Measurements from ENCODE around the gene MYBBP1A. TPM values are rescaled to one million over a fixed set of nuclear protein-coding genes. Genes with fewer than 3 reads are reported as not detected.
"Not testable (repeated sequence)": the region's sequence is repeated elsewhere in the genome, so short reads cannot be mapped to it uniquely, and the experiment has no call there.

The MYBBP1A gene
- total and polyA plus RNA-seq, 2 of the 13 experiments (the other 11 are each of a cell fraction or from before 2014, with no cell fraction given), result 18.6 to 54.8 TPM

DNA sequence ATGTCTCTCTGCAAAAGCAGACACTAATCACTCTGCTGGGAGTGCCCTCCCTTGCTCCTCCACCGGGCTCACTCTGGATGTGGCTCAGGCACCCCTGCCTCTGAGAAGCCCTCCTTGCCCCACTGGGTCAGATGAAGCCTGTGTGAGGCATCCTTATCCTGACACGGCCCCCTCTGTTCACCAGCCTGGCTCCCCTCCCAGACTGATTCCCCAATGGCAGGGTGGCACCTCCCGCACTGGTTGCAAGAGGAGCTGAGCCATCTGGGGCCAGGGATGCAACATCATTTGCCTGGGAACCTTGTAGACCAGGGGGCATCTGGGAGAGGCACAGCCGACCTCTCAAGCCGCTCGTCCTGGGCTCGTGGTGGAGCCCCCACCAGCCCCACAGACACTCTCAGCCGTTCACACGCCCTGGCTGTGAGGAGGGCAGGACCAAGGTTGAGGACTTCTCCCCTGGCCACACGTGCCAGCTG is 35.8 kb upstream of the MYBBP1A start (continued):
- TF ChIP-seq, protein P1, sequence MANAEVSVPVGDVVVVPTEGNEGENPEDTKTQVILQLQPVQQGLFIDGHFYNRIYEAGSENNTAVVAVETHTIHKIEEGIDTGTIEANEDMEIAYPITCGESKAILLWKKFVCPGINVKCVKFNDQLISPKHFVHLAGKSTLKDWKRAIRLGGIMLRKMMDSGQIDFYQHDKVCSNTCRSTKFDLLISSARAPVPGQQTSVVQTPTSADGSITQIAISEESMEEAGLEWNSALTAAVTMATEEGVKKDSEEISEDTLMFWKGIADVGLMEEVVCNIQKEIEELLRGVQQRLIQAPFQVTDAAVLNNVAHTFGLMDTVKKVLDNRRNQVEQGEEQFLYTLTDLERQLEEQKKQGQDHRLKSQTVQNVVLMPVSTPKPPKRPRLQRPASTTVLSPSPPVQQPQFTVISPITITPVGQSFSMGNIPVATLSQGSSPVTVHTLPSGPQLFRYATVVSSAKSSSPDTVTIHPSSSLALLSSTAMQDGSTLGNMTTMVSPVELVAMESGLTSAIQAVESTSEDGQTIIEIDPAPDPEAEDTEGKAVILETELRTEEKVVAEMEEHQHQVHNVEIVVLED (CRISPR knock-in tag; IDR thresholded peaks at IDR 0.05; ENCODE audit: borderline replicate concordance), result no peak
- TF ChIP-seq CENPBD1 (CRISPR knock-in tag; IDR thresholded peaks at IDR 0.05; ENCODE audit: borderline replicate concordance, low read depth) (no peak), YEATS2 (CRISPR knock-in tag; IDR thresholded peaks at IDR 0.05; ENCODE audit: borderline replicate concordance) (no peak), HOXA3 (CRISPR knock-in tag; IDR thresholded peaks at IDR 0.05) (no peak), AKAP8 (CRISPR knock-in tag; IDR thresholded peaks at IDR 0.05) (no peak), TCF7L2 (IDR thresholded peaks at IDR 0.05; ENCODE audit: low read depth, low read length) (no peak), SNAI1 (CRISPR knock-in tag; IDR thresholded peaks at IDR 0.05; ENCODE audit: borderline replicate concordance) (no peak), SP5 (CRISPR knock-in tag; IDR thresholded peaks at IDR 0.05; ENCODE audit: borderline replicate concordance, low read depth) (no peak), RFX3 (CRISPR knock-in tag; IDR thresholded peaks at IDR 0.05) (no peak), LCORL (IDR thresholded peaks at IDR 0.05) (no peak), LCORL (CRISPR knock-in tag; IDR thresholded peaks at IDR 0.05) (no peak)

- Histone ChIP-seq H3K4me1 (ENCODE audit: insufficient read depth, low read length) (peaks cover 23% of the 10 kb centered on the region), H3K27me3 (ENCODE audit: control insufficient read depth in 1 of 2, insufficient read depth in 2 of 2, low read length in 2 of 2) (peaks cover 2 to 12% of the 10 kb centered on the region in 2 experiments; a peak in 4 of 5 replicates)
- in situ Hi-C loops (cut with HindIII; ENCODE audit: extremely low pct_ligation_motif_present, low pct_unique_long_range_greater_than_20kb); H3K36me3 ChIP-seq (replicated peaks in 1 of 2; ENCODE audit: control insufficient read depth in 1 of 2, insufficient read depth in 2 of 2, low read length in 2 of 2); H3K9ac ChIP-seq (ENCODE audit: insufficient read depth, low read depth, low read length); BruUV-seq (replicated peaks); DNase-seq (ENCODE audit: low spot score); H3K4me3 ChIP-seq (replicated peaks in 1 of 3; ENCODE audit: insufficient read depth in 1 of 3, low read depth in 2 of 3, low read length in 3 of 3); intact Hi-C loops (cut with micrococcal nuclease; ENCODE audit: unreplicated experiment); H3K79me2 ChIP-seq (ENCODE audit: insufficient read depth, low read length); H2AFZ ChIP-seq (ENCODE audit: low read length); FAIRE-seq; H4K20me1 ChIP-seq (ENCODE audit: insufficient read depth, low read length); CTCF ChIA-PET (ENCODE audit: low intra/inter-chr PET ratio, low total read pairs); ATAC-seq; H3K27ac ChIP-seq (ENCODE audit: extremely low read length, insufficient read depth, low read length); H3K4me2 ChIP-seq (ENCODE audit: low read depth, low read length); H3K9me3 ChIP-seq (ENCODE audit: low read length): not testable (repeated sequence)
- WGBS (ENCODE audit: low lambda C conversion rate), result 67% methylated on average over 10 of the region's 11 CpGs
- POLR2A ChIA-PET, result interaction anchor here (0.9 kb wide), 1 partner anchor 13 kb away, joined by 3 read pairs; no protein-coding TSS in a partner anchor
Measured at GRCh38 chr17:4590042-4590441, 34.9 kb upstream of the MYBBP1A start.
